GM19455 (cell line): ENCODE data around the gene HMGN1.

Source experiments
- ATAC-seq: cut with Tn5 transposase; IDR thresholded peaks from one replicate; pipeline ENCODE4 v1.9.1; 2021; ENCODE audit not compliant: unreplicated experiment

HMGN1 gene

DNA sequence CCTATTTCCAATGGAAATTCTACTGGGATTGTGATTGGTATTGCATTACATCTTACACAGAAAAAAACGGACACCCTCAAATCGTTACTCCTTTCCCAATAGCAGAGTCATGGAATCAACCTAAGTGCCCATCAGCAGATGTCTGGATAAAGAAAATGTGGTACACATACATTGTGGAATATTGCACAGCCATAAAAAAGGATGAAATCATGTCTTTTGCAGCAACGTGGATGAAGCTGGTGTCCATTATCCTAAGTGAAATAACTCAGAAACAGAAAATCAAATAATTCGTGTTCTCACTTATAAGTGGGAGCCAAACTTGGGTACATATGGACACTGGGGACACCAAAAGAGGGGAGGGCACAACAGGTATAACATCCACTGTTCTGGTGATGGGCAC, 14.3 kb downstream of the HMGN1 start:
- no peak for ATAC-seq

DNA sequence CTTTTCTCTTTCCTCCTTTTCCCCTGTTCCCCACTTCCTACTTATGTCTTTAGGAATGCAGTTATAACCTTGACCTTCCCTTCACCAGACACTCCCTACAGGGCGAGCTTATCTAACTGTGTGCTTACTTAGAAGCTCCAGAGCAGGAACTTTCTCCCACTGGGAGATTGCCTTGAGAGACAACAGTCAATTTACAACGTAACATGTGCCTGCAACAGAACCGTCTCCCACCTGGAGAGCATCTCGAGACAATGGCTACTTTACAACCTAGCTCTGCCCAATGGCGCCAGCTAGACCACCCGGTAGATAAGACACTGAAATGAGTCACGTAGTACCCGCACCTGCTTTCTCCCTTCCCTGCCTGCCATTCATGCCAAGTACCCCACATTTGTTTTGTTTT, 16.7 kb downstream of the HMGN1 start:
- no peak for ATAC-seq

DNA sequence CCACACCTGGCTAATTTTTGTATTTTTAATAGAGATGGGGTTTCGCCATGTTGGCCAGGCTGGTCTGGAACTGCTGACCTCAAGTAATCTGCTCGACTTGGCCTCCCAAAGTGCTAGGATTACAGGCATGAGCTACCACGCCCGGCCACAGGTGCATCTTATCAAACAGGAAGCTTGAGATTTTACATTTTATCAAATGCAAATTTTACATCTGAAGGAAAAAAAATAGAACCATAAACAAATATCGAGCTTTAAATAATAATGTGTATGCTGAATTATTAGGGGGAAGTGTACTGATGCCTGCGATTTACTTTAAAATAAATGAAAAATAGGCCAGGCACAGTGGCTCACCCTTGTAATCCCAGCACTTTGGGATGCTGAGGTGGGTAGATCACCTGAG, 18.9 kb downstream of the HMGN1 start:
- no peak for ATAC-seq

DNA sequence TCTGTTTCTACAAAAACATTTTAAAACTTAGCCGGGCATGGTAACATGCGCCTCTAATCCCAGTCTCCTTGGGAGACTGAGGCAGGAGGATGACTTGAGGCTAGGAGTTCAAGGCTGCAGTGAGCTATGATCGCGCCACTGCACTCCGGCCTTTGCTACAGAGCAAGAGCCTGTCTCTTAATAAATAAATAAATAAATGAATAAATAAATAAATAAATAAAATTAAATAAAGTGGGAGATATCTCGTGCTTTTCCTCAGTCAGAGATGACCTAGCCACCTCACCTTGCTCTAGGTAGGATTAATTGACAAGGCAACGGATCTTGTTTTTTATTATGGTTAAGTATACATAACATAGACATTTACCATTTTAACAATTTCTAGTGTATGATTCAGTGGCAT, 21.2 kb downstream of the HMGN1 start:
- no peak for ATAC-seq

DNA sequence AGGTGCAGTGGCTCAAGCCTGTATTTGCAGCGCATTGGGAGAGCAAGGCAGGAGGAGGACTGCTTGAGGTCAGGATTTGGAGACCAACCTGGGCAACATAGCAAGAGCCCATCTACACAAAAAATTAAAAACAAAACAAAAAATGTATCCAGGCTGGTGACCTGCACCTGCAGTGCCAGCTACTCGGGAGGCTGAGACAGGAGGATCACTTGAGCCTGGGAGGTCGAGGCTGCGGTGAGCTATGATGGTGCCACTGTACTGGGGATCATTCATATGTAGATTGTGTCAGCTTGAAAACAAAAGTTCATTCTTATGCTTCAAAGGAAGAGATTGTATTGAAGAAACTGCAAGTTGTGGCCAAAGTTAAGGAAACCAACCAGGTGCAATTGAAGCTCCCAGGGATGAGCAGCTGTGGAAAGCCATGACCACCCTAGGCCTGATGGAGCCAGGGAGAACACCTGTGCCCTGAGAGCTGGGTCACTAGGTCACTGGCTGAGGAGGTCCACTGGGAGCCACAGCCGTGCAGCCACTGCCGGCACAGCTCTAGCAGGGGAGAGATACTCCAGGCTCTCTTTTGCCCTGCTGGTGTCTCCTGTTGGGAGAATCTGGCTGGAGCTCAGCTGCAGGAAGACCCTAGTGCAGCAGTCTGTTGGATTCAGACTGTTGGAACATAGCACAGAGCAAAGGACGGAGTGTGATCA, 22.1 kb downstream of the HMGN1 start:
- no peak for ATAC-seq

DNA sequence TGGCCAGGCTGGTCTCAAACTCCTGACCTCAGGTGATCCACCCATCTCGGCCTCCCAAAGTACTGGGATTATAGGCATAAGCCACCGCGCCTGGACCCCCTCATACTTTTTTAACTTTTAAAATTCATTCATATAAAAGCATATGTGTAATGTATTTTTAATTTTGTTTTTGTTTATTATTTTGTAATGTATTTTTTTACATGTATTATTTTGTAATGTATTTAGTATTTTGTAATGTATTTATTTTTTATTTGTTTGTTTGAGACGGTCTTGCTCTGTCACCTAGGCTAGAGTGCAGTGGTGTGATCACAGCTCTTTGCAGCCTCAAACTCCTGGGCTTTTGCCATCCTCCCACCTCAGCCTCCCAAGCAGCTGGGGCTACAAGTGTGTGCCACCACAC, 23.4 kb downstream of the HMGN1 start:
- ATAC-seq: no peak

DNA sequence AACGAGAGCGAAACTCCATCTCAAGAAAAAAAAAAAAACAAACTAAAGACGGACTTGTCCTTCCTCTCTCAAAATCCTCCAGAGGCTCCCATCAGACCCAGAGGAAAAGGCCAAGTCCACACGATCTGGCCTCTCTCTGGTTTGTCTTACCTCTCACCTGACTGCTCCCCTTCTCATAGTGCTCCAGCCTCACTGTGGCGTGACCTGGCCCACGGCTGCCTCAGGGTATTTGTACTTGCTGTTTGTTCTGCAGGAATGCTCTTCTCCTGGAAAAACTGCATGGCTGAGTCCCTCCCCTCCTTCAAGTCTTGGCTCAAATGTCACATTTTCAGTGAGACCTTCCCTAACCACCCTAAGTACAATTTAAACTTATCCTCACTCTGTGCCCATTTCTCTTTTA, 27.5 kb downstream of the HMGN1 start:
- ATAC-seq: no peak

DNA sequence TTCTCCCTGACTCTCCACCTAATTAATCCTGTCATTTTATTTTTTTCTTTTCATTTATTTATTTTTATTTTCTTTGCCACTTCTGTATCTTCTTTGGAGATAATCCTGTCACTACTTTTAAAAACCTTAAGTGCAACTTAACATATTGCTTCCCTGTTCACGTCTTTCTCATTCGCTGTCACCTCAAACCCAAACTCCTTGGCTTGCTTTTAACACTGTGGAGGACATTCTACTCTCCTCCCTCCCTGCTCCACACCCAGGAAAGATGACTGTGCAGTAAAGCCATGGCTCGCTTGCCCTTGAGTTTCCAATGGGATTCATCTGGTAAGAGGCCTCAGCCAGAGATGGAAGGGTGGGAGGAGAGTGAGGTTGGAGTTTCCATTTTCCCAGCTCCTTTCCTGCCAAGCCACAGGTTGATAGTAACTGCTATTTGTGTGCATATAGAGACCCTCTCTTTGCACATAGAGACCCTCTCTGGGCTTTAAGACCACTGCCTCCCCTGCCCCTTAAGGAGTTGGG, 29.0 kb downstream of the HMGN1 start:
- no peak for ATAC-seq

DNA sequence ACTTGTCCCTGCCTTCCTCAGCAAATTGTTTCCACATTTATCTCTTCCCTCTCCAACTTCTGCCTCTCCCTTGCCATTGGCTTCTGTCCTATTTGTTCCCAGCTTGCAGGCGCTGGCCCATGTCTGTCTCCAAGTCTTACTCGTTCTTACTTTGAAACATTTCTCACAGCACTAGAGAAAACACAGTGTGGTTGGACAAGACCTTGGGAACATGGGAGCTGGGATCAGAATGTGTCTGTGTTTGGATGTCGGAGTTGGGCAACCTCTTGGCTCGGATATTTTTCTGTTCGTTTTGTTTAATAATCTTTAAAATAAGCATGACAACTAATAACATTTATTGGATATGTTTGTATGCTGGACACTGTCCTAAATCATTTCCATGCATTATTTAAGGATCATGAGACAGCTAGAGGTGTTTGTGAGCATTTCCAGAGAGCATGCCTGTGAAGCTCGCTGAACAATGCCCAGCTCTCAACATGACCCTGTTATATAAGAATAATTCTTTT, 29.6 kb downstream of the HMGN1 start:
- ATAC-seq: no peak

DNA sequence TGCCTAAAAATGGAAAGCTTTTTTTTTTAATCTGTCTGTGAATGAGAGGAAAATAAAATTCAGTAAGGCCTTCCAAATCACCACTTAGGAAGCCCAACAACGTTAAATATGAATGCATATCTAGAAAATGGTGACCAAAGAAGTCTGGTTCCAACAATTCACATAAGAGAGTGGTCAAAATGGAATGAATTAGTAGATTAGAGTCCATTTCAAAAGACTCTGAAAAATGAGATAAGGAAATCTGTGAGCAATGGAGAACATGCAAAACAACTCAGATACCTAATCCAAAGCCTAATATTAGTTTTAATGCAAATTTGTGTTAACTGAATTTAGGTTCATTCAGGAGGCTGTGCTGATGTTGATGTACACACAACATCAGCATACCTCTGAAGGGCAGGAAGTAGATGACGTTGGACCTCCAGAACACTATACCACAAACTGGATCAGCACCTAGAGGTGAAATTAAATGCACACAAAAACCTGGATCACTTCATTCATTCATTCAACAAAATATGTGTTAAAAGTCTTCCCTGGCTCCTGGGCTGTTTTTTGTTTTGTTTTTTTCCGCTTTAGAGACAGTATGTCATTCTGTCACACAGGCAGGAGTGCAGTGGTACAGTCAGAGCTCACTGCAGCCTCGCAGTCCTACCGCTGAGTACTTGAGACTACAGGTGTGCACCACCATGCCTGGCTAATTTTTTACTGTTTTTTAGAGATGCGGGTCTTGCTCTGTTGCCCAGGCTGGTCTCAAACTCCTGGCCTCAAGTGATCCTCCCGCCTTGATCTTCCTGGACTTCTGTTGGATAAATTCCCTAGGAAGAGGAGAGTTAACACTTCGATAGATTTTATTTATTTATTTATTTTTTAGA, 30.6 kb downstream of the HMGN1 start:
- ATAC-seq: no peak

DNA sequence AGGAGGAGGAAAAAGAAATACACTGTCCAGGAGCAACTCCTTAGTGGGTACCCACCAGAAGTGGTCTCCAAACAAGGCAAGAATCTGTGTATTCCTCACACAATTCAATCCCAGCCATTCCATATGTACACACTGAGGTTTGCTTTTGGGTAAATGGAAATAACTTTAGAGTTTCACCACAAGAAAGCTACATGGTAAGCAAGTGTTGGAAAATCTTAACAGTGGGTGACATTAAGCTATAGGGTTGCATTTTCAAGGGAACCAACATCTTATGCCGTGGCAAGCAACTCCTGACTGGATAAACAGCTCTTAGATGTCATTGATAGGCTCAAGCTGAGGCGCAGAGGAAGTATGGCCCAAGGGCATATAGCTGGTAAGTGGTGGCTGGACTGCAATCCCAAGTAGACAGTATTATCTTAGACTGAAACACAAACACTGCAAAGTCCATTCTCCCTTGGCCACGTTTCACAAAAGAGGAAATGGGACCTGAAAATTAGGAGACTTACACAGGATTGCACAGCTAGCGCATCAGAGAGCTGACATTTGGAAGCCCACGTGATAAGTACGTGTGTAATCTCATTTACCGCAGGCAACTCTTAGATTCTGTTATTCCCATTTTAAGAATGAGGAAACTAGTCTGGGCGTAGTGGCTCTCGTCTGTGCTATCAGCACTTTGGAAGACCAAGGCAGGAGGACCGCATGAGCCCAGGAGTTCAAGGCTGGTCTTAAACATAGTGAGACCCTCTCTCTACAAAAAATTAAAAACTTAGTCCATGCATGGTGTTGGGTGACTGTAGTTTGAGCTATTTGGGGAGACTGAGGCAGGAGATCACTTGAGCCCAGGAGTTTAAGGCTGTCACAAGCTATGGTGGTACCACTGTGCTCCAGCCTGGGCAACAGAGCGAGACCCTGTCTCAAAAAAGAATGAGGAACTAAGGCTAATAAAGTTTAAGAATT, 31.5 kb downstream of the HMGN1 start:
- ATAC-seq: no peak

DNA sequence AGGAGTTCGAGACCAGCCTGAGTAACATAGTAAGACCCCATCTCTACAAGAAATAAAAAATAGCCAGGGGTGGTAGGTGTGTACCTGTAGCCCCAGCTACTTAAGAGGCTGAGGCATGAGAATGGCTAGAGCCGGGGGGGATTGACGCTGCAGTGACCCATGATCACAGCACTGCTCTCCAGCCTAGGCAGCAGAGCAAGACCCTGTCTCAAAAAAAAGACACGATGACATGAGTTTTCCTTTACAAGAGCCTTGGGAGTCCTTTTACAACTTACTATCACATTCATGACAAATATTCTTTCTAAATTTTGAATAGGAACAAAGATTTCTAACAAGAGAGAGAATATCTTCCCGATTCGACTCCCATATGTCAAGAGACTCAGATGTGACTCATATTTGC, 32.2 kb downstream of the HMGN1 start:
- no peak for ATAC-seq

DNA sequence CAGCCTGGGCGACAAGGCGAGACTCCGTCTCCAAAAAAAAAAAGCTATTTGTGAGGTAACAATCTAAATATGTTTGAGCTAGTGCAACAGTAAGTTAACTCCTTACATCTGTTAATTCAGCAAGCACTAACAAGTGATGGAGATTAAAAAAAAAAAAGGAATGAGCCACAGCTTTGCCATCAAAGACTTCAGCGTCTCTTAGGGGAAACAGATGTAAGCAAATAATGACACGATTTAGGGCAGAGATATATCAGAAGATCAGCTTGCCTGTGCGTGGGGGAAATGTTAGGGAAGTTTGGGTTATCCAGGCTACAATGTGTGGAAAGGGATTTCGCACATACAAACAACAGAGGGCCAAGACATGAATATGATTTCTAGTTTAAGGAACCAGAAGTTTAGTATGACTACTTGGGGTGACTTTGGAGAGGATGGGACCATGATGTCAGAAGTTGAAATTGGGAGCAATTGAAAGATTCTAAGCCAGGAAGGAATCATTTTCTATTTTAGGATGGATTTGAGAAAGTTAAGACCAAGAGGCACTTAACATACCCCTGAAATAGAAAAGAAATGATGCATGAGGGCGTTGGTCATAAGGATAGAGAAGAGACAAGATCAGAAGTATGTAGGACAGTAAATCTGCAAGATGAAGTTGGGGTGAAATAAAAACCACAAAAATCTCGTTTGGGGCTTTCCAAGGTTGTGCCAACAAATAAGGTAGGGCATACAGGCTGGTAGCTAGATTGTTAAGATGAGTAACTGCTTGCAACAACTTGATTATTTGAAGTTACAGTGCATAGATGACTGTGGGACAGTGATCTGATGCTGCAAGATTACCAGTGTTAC, 33.1 kb downstream of the HMGN1 start:
- ATAC-seq: no peak

DNA sequence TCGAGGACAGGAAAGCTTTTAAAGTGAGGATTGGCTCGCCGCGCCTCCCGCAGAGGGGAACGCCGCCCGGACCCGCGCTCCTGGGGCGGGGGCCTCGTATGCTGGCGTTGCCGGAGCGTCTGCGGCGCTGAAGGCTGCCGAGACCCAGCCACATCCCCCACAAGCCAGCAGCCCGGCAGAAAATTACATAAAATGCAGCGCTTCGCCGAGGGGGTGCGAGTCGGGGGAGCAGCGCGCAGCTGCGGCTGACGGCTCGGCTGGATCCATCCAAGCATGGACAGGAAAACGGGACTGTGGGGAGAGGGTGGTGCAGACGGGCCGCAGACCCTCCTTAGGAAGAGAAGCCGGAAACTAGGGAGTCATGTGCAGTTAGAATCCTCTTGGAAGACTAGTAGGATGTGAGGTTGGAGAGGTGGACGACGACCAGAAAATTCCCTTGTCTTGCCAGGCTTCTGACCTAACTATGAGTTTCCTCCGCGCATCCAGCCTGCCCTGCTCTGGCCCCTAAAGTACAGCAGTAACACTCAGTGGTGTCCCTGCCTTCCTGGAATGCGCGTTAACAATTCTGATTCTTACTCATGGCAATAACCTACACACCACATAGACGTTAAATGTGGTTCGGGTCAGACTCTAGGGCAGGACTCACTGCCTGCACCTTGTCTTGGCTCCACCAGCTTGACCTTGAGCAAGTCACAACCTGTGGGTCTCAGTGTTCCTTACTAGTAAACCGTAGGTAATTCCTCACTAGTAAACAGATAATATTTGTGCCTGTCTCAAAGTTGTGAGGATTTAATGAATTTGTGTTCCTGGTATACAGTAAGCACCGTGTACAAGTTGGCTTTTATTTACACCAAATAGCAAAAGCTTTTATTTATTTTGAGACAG, 34.5 kb downstream of the HMGN1 start:
- peak; percentile 5 for ATAC-seq

DNA sequence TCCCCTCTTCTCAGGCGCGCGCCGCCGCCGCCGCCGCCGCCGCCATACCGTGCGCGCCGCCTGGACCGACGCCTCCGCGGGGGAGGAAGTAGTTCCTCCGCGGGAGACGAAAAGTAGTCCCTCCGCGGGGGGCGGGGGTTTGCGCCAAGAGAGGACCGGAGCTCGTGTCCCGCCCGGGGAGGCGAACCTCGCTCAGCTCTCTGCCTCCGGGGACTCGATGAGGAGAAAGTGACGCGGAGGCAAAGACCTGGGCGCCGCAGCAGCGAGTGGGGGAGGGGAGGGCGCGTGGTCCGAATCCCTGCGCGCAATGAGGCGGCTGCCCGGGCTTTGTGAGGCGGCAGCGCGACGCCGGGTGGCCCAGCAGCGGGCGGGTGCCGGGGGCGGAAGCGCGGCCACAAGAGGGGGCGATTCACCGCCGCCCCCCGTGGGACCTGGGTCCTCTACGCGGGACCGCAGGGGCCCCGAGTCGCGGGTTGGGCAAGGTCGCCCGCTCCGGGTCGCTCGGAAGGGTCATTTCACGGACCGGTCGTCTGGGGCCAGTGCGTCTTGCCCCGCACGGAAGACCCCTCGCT, 35.2 kb downstream of the HMGN1 start, which contains the start of gene BRWD1:
TSS of gene BRWD1 (minus strand) at position 62 of the 572 bp plus-strand sequence. CDS start 141 bp downstream, outside the sequence.
- peak; percentile 47 for ATAC-seq

DNA sequence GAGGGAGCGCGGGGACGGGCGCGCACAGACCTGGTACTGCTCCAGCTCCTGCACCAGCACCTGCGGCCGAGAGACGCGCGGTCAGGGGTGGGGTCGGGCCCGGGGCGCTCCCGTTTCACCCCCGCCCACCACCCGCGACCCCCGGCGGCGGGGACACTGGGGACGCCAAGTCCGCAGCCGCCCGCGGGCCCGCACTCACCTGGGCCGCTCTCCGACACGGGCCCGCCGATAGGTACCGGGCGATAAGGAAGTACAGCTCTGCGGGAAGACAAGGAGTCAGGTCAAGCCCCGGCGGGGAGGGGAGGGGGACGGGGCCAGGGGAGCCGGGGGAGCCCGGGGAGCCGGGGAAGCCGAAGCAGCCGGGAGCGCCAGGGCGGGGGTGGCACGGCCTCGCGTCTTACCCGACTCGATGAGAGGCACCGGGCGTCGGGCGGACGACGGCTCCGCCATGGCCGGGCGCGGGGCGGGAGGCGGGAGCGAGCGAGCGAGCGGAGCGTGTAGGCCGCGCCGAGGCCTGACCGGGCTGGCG, 35.8 kb downstream of the HMGN1 start:
- peak; percentile 10 for ATAC-seq

DNA sequence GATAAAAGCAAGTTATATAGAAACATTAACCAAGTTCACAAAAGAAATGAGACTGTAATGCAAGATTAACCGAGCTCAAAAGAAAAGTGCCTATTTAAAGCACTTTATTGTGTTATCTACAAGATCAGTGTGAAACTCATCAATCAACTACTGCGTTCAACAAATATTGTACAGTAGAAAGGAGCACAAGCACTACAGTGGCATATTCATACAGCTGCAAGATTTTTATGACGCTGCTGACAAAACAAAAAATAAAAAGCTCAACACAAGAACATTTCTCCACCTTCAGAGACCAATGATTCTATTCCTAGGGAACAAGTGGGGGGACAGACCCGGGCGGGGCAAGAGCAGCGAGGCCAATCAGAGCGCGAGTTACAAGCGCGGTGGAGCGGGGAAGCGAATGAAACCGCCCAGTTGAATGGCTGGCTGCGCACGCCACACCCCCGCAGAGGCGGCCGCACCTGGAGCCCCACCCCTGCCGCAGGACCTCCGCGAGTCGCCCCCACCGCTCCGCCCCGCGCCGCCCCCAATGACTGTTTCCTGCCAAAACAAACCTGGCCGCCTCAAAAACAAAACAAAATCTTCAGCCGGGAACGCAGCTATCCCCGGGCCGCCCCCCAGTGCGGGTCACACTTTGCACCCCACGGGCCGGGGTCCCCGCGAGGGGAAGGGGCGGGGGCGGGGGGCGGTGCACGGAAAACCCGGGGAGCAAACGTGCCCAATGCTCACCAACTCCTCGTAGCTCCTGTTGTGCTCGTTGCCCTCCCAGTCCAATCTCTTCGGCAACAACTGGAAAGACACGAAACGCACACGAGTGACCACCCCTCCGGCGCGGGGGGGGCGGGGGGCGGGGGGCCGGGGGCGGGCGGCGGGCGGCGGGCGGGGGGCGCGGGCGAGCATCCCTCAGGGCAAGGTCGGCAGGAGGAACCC, 36.5 kb downstream of the HMGN1 start:
- ATAC-seq: peak; percentile 69
